GM12874 (cell line): Measurements from ENCODE around the gene GNG4.

Experiments
- CTCF ChIP-seq: IDR thresholded peaks from 2 replicates; pipeline ENCODE4 v1.5.1; 2011; ENCODE audit warnings: low read depth, mild to moderate bottlenecking, control low read depth, low read length, moderate library complexity; ENCODE audit not compliant: insufficient read depth

Gene GNG4

GRCh38 chr1:235679005-235679404 lies 29.4 kb upstream of the GNG4 start:
- TF ChIP-seq CTCF = no peak

GRCh38 chr1:235675152-235675890 lies 25.7 kb upstream of the GNG4 start:
- no peak for TF ChIP-seq CTCF

DNA sequence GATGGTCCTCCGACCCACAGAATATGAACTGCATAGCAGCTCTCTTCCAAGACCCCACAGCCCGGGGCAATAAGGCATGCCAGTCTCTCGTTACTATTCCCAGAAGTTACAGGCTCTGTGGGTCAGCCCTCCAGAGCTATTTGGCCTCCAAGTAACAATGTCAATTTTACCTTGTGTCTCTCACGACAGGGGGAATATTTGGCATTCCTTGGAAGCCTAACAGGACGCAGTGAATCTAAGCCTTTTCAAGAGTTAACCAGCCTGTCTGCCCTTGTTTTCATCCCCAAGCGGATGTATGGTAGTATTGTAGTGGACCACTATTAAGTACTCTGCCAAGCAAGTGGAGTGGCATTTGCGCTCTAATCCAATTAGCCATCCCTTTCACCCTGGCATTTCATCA lies 24.4 kb upstream of the GNG4 start:
- TF ChIP-seq CTCF = no peak

DNA sequence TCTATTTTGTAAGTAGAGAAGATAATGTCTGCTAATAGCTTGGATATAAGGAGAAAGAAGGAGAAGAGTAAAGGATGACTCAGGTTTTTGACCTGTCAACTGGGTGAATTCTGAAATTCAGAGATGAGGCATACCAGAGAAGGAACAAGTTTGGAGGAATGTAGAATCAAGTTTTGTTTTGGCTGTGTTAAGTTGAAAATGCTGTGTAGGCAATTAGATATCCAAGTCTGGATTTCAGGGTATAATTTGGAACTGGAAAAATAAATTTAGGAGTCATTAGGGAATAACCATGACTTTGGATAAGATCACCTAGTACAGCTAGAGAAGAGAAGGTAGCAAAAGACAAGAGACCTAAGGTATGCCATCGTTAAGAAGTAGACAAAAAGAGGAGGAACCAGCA lies 22.4 kb upstream of the GNG4 start:
- TF ChIP-seq CTCF = no peak

GRCh38 chr1:235670157-235670776 lies 20.7 kb upstream of the GNG4 start:
- no peak for TF ChIP-seq CTCF

GRCh38 chr1:235669277-235669676 lies 19.7 kb upstream of the GNG4 start:
- TF ChIP-seq CTCF = no peak

- TF ChIP-seq CTCF = no peak
Observed at GRCh38 chr1:235663628-235664027, 14.0 kb upstream of the GNG4 start.
